Muscle of back (tissue), 13 donors: ENCODE results near the gene MUC13. TPM values are rescaled to one million over a fixed set of nuclear protein-coding genes. Genes with fewer than 3 reads are reported as not detected.
"Not testable (repeated sequence)": the region's sequence is repeated elsewhere in the genome, so short reads cannot be mapped to it uniquely, and the experiment has no call there.

Experiments used
- DNase-seq, 3 donors: peaks; one replicate each; pipeline versions ENCODE4 v3.0.0 to v3.0.0-alpha.2; 2013
- long read RNA-seq, 9 donors: transcript quantifications; one replicate each; lab custom pipeline, GENCODE V29; 2026
- polyA plus RNA-seq, 10 donors: library from polyadenylated mRNA; unstranded; fragments of 120-200 nt; gene quantifications; one replicate each; pipeline ENCODE4 v1.2.1, GENCODE V29; 2013; ENCODE audit not compliant: insufficient read length in 10 of 10

The MUC13 gene
- polyA plus RNA-seq, result under 1 TPM in 2 of 10 donors, not detected in 8; 0.04 to 0.52 TPM
- long read RNA-seq, donor 1, result 0 reads
- long read RNA-seq, donor 2, result 0 reads
- long read RNA-seq, donor 3, result 0 reads
- long read RNA-seq, donor 4, result 0 reads
- long read RNA-seq, donor 5, result 0 reads
- long read RNA-seq, donor 6, result 0 reads
- long read RNA-seq, donor 7, result 0 reads
- long read RNA-seq, donor 8, result 0 reads
- long read RNA-seq, donor 9, result 0 reads

- DNase-seq, result no peak
These were observed at the start of gene MUC13 for GRCh38 chr3:124934577-124934976. Gene MUC13, minus strand, starts transcription at chr3:124934751. Its CDS starts 39 bp downstream, at chr3:124934712.

- no peak for DNase-seq
These were observed 48.3 kb upstream of the MUC13 start for GRCh38 chr3:124982855-124983254.

GRCh38 chr3:124981472-124981871 is 46.9 kb upstream of the MUC13 start:
- no peak for DNase-seq

GRCh38 chr3:124978627-124979026 is 44.1 kb upstream of the MUC13 start:
- DNase-seq, result no peak

GRCh38 chr3:124976383-124976782 is 41.8 kb upstream of the MUC13 start:
- no peak for DNase-seq

GRCh38 chr3:124974691-124975090 is 40.1 kb upstream of the MUC13 start:
- no peak for DNase-seq

GRCh38 chr3:124973290-124973689 is 38.7 kb upstream of the MUC13 start:
- no peak for DNase-seq

GRCh38 chr3:124972457-124972856 is 37.9 kb upstream of the MUC13 start:
- no peak for DNase-seq

GRCh38 chr3:124969963-124970722 is 35.6 kb upstream of the MUC13 start:
- no peak for DNase-seq

GRCh38 chr3:124969190-124969589 is 34.6 kb upstream of the MUC13 start:
- no peak for DNase-seq

- DNase-seq, result no peak
These were observed 33.4 kb upstream of the MUC13 start for GRCh38 chr3:124967964-124968363.

GRCh38 chr3:124966521-124967445 is 32.2 kb upstream of the MUC13 start:
- DNase-seq, result no peak

- no peak for DNase-seq
These were observed 30.9 kb upstream of the MUC13 start for GRCh38 chr3:124965413-124965812.

- DNase-seq, result no peak
These were observed 29.8 kb upstream of the MUC13 start for GRCh38 chr3:124964387-124964786.

GRCh38 chr3:124963755-124964154 is 29.2 kb upstream of the MUC13 start:
- no peak for DNase-seq

- DNase-seq, result no peak
These were observed 27.9 kb upstream of the MUC13 start for GRCh38 chr3:124962403-124962940.

GRCh38 chr3:124960698-124961097 is 26.1 kb upstream of the MUC13 start:
- no peak for DNase-seq

GRCh38 chr3:124960105-124960504 is 25.6 kb upstream of the MUC13 start:
- DNase-seq, result no peak

- not testable (repeated sequence) for DNase-seq
These were observed 23.4 kb upstream of the MUC13 start for GRCh38 chr3:124957951-124958350.

- DNase-seq, result no peak
These were observed 17.8 kb upstream of the MUC13 start for GRCh38 chr3:124952282-124952855.

GRCh38 chr3:124951511-124952281 is 17.1 kb upstream of the MUC13 start:
- DNase-seq, result no peak
